Femur (tissue), 1 donor: ENCODE results near the gene FAM20A.
"Not testable (repeated sequence)": the region's sequence is repeated elsewhere in the genome, so short reads cannot be mapped to it uniquely, and the experiment has no call there.

Experiments used
- DNase-seq: peaks from one replicate; pipeline ENCODE4 v3.0.0-alpha.2; 2017

FAM20A gene

DNA sequence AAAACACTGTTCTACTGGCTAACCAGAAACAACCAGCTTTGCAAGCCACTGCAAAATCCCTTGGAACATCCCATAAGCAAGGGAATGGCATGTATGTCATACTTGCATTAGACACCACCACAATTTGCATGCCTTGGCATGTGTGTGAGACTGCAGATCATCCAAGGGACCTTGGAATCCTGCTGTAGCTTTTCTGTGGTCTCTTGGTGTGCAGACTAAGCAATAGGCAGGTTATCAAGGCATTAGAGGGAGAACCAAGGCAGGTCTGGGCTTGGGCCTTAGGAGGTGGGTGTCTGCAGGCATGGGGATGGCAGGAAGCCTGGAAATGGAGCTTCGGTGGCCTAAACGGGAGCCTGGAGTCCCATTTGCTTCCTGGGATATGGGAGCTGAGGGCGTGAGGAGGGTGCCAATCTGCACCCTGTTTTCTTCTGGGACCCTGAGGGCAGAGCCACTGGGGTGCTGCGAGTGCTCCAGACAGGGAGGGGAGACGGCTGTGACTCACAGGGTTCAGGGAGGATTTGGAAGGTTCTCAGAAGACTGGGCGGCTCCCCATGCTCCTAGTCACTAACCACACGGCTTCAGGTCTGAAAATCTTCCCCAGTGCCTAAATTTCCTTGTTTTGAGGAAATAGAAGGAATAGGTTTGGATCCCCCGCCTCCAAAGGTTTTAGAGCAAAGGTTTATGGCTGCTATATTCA, 36.6 kb downstream of the FAM20A start:
- no peak for DNase-seq

DNA sequence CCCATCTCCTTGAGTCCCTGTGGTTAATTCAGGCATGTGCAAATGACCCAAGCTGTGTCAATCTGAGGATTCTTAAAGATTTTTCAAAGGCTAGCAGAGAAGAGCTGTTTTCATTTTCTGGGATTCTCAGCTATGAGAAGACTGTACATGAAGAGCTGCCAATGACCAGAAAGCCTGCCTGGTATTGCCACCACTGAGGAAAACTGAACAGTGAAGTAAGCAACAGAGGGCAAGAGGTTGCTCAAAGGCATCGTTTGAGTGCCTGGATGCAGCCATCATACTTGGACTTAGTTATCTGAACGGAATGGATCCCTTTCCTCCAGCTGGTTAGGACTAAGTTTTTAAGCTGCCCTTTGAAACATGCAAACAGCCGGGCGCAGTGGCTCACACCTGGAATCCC, 38.4 kb downstream of the FAM20A start:
- no peak for DNase-seq

DNA sequence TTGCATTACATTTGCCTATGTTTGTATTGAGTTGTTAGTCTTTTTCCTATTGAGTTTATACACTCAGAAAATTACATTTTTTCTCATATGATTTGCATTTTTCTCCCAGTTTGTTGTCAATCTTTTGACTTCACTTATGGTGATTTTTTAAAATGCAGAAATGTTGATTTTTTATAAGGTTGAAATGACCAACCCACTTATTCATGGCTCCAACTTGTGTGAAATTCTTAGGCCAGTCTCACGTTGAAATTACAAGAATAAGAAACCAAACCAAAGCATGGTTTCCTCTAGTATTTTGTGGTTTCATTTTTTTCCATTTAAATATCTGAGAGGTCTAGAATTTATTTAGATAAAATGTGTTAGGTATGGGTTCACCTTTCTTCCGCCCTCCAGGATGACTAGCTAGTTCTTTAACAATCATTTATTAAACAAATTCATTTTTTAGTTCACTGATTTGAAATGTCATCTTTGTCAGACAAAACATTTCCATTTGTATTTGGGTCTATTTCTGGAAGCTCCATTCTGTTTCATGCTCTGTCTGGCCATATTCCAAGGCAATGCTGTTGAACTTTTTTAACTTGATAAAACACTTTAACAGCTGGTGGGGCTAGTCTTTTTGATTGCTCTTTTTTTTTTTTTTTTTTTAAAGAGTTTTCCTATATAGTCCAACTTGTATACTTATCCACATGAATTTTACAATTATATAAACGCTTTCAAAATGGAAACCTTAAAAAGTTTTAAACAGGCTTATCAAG, 40.0 kb downstream of the FAM20A start:
- no peak for DNase-seq

DNA sequence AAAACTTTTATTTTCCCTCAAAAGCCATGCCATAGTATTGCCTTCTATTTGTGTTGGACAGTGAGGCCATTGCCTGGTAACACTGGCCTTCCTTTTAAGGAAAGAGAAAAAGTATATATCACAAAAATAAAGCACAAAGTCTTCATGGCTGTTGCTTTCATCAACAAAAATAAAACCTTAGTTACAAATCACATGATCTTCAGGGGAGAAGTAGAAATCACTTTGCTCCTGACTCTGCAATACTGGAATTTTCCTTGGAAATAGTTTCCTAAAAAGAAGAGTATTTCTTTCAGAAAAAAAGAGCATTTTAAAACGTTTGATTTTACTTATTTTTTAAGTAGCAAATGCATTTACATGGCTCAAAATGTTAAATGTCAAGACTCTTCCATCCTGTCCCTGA, 41.9 kb downstream of the FAM20A start:
- DNase-seq: no peak

DNA sequence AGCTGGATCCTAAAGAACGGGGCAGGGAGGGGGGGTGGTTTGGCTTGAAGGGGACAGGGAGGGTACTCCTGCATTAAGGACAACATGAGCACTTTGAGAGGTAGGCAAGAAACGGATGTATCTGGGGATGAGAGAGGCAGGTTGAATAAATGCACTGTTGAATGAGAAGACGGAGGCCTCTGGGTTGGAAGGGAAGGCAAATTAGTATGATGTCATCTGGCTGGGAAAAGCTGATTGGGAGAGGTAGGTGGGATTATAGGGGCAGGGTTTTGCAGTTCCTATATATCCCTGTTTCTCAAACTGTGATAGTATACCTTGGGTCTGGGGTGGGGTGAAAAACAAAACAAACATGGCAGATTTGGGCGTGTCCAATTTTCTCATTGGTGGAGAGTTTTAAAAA, 44.6 kb downstream of the FAM20A start:
- no peak for DNase-seq

DNA sequence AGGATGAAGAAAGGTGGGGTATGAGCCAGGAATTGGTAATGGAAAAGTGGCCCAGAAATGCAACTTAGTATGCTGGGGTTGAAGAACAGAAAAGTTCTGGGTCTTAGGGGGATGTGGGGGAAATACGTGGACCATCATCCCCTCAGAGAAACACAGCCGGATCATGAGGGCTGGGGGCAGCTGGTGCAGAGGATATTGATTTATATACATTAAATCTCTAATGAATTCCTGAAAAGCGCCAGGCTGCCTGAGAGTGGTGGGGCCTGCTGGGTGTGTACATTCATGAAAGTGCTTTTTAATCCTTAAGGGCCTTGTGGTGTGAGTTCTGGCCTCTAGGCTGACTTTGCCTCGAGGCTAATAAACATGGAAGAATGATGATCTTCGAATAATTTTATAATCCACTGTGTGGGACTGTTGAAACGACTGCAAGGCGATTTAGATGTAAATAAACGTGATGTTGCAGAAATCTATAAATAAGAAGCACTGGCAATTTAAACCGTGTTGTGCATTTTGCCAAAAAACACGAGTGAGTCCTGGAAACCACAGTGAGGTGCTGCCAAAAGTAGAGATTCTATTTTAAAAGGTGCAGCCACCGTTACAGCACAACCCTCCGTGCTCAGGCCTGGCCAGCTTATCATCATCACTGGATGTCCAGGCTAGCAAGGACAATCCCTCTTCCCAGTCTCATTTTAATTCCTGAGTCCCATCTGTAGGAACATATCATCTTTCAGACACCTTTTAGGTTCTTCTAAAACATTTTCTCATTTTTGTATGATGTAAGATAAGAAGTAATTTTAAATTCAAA, 56.9 kb downstream of the FAM20A start:
- DNase-seq: no peak

DNA sequence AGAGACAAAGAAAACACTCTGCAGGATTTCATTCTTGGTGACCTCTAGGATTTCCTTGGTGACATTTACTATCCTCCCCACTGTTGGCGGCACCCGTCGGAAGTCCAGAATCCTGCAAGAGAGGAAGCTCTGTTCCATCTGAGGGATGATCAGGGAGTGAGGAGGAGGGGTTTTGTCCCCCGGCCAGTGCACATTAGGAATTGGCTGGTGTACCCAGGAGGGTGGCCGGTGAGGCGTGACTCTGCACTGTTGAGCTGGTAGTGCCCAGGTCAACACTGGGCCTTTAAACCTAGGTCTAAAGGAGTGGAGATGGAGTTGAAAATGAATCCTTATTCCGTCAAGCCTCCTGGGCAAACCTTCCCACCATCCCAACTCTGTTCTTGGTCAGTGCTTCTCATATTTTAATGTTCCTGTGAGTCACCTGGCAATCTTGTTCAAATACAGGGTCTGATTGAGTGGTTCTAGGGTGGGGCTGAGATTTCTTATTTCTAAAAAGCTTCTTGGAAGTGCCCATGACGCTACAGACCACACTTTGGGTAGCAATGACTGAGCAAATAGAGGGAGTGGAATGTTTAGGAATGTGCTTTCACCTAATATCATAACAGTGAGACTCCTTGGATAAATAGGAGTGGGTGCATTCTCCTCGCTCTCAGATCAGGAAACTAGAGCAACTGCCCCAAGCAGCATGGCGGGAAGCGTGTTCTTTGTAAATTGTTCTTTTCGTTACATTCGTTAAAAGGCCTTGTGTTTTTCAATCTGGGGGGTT, 58.3 kb downstream of the FAM20A start:
- no peak for DNase-seq

DNA sequence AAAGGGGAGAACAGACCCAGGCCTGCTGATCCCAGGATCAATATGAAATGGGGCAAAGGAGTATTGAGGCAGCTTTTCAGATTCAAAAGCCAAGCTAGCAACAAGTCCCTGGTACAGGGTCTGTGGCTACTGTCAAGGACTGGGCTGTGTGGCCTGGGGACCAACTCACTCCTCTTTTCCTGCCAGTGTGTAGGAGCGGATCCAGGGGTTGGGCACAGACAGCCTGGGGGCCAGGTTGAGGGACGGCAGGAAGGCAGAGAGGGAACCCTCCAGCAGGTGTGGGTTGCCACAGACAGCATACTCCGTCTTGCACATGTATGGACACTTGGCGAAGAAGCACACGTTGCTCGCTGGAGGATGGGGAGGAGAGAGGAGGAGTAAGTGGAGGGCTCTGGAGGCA, 59.4 kb downstream of the FAM20A start:
- DNase-seq: no peak

DNA sequence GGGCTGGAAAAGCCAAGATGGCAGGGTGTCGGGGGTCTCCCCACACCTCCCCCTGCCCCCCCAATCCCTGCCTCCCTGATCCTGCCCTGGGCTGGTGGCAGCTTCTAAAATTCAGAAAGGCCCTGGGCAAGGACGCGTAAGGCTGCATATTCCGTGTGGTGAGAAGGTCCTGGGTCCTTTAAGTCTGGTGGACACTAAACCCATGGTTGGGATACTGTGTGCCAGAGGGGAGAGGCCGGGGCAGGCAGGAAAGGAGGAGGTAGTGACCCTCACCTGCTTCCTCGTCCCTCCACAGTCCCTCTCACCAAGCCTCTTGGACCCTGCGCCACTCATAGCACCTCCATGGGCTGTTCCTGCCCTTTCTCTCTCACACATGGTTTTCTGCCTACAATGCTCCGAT, 60.2 kb downstream of the FAM20A start:
- no peak for DNase-seq

DNA sequence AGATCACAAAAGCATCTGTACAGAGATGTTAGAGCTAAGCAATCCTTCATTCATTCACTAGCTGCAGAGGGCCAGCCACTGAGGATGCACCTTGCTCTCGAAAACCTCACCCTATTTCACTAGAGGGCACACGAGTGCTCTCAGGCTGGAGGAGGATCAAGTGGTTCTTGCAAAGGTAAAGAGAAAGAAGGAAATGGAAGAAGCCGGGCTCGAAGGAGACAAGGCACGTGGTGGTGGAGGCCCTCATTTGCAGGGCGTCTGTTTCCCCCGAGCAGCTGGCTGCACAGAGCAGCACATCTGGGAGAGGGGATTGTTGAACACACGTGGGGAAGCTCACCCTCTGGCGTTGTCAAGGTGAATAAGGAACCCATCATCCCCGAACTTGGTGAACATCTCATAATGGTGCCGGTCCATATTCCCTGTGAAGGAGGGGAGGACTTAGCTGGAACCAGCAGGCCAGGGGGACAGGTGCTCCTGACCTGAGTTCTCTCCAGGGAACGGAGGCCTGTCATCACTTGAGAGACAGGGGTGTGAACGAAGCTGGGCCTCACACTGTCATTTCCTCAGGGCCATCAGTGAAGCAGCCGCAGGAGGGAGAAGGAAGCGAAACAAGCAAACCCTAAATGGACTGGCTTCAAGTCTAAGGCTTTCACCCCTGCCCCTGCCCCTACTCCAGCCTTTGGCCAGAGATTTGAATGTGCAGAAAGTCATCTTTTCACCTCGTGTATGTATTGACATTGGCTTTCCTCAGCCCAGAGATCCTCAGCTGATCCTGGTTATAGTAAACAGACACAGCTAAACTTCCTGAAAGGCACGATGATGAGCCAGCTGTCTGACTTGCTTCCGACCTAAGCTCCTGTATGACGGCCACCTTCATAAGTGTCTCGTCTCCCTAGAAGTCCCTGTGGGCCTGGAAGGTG, 61.4 kb downstream of the FAM20A start:
- no peak for DNase-seq

DNA sequence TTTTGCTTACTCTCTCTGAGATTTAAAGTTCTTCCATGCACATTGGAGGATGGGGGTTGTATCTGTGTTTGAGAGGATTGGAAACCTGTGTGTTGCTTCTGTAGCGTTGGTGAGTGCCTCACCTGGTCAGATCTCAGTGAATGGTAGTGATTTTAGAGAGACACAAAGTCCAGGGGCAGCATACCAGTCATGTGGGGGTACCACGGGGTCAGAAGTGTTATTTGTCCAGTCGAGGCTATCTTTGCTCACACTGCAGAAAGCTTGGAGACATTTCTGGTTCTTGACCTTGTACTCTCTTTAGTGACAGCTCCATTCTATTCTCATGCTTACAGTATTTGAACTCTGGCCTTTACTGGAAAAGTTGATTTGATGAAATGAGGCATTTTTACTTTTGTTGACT, 65.2 kb downstream of the FAM20A start:
- no peak for DNase-seq

DNA sequence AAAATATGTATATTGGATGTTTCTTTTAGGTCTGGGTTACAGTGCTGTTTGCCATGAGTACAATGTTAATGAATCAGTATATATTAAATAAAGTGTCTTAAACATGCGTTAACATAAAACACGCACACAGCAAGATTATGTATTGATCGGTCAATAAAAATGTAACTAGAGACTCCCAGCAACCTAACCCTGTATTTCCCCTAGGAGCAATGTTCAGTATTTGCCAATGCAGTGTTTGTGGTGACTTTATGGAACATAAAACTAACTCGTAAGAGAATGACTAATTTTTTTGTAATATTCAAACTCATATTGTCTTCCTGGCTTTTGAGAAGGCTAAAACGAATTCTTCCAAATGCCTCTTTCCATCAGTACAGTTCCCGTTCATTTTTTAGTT, 66.5 kb downstream of the FAM20A start:
- no peak for DNase-seq

DNA sequence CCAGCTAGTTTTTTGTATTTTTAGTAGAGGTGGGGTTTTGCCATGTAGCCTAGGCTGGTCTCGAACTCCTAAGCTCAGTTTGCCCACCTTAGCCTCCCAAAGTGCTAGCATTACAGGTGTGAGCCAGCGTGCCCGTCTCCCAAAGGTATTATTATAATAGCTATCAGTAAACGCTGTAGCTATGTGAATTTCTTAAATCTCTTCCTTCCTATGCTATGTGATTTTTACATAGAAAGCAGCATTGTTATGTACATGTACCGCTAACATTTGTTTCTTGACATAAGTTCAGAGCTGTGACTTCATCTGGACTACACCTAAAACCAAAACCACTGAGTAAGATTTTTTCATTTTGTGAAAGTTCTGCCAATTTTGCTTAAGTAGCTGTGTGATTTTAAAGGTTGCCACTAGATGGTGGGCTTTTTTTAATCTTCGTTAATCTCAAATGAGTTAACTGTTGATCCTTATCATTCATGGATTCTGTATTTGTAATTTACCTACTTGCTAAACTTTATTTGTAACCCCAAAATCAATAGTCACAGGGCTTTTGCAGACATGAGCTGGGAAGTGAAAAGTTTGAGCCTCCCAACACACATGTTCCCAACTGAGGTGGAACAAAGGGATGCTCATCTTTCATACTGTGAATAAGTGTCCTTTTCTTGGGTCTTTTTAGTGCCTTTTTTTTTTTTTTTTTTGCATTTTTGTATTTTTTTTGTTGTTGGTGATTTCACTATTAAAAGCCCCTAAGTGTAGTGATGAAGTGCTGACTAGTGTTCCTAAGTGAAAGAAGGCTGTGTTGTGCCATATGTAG, 67.1 kb downstream of the FAM20A start:
- DNase-seq: no peak

DNA sequence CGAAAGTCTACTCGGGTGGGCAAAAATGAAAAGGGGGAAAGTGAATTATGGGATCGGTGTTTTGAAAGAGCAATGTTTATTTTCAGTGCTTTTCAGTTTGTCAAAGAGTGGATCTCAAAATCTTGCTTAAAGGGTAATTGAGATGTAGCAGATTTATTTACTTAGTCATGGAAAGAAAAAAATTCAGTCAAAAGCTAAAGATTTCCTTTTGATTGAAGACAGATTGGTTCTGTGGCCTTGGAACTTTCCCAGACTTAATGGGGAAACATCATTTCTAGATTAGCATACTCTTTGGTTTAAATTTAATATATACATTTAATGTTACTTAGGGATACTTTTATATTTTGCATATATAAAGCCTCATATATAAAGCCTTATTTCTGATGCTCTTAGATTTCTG, 68.3 kb downstream of the FAM20A start:
- no peak for DNase-seq

DNA sequence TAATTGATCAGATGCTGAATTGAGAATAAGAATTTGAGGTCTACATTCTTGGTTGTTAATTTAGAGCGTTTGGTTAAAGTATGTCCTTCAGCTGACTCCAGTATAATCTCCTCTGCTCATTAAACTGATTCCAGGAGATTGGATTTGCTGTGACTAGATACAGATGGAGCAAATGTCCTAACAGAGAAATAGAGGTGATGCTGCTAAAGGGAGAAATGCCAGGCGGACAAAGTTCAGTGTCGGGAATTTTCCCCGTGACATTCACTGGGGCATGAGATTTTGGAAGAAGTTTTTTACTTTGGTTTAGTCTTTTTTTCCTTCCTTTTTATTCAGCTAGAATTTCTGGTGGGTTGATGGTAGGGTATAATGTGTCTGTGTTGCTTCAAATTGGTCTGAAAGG, 69.9 kb downstream of the FAM20A start:
- DNase-seq: no peak

DNA sequence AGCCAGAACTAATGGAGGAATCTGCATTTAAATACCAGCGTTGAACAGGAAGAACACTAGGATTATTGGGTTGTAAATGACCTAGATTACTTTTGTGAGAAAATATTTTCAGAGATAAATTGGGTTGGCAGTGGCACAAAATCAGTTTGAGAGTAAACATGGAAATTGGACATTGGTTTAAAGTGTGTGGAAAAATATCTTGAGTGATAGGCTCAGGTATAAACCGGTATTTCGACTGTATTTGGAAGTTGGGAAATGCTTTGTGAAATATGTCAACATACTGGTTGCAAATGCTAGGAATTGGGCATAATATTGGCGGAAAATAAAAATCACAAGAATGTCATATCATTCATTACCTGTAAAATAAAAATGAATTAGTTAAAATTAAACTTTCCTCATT, 73.9 kb downstream of the FAM20A start:
- DNase-seq: no peak

DNA sequence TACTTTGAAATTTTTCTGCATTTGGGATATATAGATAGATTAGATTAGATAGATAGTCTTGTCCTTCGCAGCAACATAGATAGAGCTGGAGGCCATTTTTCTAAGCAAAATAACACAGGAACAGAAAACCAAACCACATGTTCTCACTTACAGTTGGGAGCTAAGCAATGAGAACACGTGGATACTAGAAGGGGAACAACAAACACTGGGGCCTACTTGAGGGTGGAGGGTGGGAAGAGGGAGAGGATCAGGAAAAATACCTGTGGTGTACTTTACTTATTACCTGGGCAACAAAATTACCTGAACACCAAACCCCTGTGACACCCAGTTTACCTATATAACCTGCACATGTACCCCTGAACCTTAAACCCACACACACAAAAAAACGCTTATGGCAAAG, 74.6 kb downstream of the FAM20A start:
- DNase-seq: no peak

DNA sequence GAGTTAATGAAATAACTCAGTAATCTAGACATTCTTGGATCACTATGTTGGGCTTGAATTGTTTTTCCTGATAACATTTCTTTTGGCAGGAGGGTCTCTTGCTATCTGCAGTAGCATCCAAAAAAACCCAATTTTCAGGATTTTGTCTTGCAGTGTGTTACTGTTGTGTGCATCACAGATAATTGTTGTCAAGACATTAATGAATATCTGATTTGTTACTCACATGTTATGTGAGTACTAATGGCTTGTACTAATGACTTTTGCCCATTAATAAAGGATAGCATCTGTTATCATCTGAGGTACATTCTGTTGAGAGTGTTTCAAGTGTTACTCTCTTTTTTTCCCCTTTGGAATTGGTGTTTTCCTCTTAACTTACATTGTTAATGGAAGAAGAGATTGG, 78.9 kb downstream of the FAM20A start:
- DNase-seq: no peak

DNA sequence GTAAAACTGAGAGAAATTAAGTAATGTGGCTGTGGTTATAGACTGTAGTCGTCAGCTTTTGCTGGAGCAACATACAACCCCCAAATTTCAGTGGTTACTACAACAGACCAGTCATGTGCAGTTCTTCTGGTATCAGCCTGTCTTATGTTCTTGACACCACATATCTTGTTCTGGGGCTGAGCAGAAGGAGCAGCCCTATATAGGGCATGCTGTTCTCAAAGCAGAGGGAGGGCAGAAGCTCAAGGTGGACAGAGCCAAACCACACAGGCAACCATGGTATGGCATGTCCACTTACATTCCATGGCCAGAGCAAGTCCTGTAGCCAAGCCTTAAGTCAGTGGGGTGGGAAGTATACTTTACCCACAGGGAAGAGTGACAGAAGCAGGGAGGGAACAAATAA, 81.3 kb downstream of the FAM20A start:
- DNase-seq: no peak

DNA sequence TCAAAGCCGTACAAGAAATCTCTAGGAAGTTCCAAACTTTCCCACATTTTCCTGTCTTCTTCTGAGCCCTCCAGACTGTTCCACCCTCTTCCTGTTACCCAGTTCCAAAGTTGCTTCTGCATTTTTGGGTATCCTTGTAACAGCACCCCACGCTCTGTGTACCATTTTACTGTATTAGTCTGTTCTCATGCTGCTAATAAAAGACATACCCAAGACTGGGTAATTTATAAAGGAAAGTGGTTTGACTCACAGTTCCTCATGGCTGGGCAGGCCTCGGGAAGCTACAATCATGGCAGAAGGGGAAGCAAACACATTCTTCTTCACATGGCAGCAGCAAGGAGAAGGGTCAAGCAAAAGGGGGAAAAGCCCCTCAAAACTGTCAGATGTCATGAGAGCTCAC, 82.1 kb downstream of the FAM20A start:
- not testable (repeated sequence) for DNase-seq
